Activated CD4-positive, alpha-beta T cell treated with anti-CD3 and anti-CD28 coated beads, Interleukin-2, Interleukin-6, amounts not matched to agents 100 ng/mL and 50 ng/mL, durations not matched to agents 16 hours and 8 hours (primary cell): ENCODE measurements around the gene PSENEN.
A peak's percentile ranks its signal among the peaks of the same experiment; 100 is the strongest.

Experiments
- DNase-seq: peaks from one replicate; pipeline ENCODE4 v3.0.0-alpha.2; 2020

The PSENEN gene

GRCh38 chr19:35745328-35746086 lies at the start of gene PSENEN, which contains the start of gene U2AF1L4:
TSS of gene PSENEN (plus strand) at chr19:35745651. CDS start at chr19:35745931, 280 bp downstream.
TSS of gene U2AF1L4 (minus strand) at chr19:35745418. CDS start at chr19:35745391, 27 bp downstream.
- DNase-seq: peak; percentile 99

DNA sequence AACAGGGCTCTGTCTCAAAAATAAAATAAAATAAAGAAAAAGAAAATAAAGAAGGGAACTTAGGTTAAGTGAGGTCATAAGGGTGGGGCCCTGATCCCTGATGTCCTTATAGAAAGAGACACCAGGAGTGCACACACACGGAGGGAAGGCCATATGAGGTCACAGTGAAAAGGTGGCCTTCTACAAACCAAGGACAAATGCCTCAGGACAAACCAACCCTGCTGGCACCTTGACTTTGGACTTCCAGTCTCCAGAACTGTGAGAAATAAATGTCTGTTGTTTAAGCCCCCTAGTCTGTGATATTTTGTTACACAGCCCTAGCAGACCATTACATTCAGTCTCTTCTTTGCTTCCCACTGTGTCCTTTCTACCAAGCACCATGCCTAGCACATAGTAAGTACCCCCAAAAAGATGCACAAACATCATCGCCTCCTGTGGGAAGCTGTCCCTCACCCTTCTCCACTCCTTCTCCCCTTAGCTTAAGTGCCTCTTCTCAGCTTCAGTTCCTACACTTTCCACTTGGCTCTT lies 49.5 kb upstream of the PSENEN start:
- DNase-seq: no peak

GRCh38 chr19:35696835-35697234 lies 48.6 kb upstream of the PSENEN start:
- peak; percentile 39 for DNase-seq

DNA sequence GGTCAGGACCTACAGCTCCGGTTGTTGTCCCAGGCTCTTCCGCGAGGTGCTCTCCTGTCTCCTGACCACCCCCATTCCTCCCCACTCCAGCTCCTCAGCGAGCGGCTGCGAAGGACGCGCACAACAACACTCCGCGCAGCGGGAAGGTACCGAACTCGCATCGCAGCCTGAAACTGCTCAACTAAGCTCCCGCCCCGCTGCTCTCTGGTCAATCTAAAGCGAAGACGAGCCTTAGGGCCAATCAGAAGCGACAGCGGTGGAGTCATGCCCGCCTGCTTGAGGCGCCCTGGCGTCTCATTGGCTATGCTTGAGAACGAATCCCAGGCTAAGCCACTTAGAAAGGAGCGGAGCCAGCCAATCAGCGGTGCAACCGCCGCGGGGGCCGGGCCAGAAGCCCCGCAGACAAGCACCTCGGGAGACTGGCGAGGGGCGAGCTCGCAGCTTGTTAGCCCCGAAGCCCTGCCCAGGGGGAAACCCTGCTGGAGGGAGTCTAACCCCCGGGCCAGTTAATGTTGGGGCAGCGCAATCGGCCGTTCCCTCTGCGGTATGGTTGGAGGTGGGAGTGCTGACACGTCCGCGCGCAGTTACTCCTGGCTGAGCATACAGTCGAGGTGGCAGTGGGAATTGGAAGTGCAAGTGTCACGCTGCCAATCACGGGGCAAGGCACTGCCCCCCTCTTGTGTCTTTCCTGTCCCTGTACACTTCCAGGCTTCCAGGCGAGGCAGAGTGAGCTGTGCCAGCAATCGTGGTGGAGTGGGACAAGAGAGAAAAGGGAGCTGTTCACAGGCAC lies 43.0 kb upstream of the PSENEN start:
- DNase-seq: peak; percentile 98

GRCh38 chr19:35703343-35703742 lies 42.1 kb upstream of the PSENEN start:
- DNase-seq: no peak

DNA sequence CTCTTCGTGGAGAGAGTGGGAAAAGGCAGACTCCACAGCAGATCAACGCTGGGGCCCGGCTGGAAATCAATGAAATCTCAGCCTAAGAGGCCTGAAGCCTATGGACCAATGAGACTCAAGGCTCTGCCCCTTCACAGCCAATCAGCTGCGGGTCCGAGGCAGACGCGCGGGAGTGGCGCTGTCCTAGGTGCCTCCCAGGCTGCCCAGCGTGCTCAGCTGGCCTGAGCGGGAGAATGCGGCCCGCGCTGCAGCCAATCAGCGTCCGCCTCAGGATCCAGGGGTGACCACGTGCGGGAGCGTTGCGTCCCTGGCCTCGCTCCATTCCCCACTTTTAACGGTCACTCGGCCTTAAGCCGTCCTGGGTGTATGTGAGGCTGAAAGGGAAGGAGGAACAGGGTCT lies 41.2 kb upstream of the PSENEN start, which contains the start of gene ZBTB32:
Gene ZBTB32 (plus strand): TSS at position 341 of the 400 bp plus-strand sequence. CDS start 10,069 bp downstream, outside the sequence.
- DNase-seq: peak; percentile 27

GRCh38 chr19:35708391-35708790 lies 37.1 kb upstream of the PSENEN start:
- no peak for DNase-seq

- DNase-seq: peak; percentile 94
Observed at GRCh38 chr19:35710784-35711723, 34.4 kb upstream of the PSENEN start.

- DNase-seq: peak; percentile 92
Observed at GRCh38 chr19:35712567-35713505, 32.6 kb upstream of the PSENEN start.

- DNase-seq: no peak
Observed at GRCh38 chr19:35713506-35713850, 32.0 kb upstream of the PSENEN start.

GRCh38 chr19:35713904-35714495 lies 31.5 kb upstream of the PSENEN start:
- DNase-seq: peak; percentile 22

DNA sequence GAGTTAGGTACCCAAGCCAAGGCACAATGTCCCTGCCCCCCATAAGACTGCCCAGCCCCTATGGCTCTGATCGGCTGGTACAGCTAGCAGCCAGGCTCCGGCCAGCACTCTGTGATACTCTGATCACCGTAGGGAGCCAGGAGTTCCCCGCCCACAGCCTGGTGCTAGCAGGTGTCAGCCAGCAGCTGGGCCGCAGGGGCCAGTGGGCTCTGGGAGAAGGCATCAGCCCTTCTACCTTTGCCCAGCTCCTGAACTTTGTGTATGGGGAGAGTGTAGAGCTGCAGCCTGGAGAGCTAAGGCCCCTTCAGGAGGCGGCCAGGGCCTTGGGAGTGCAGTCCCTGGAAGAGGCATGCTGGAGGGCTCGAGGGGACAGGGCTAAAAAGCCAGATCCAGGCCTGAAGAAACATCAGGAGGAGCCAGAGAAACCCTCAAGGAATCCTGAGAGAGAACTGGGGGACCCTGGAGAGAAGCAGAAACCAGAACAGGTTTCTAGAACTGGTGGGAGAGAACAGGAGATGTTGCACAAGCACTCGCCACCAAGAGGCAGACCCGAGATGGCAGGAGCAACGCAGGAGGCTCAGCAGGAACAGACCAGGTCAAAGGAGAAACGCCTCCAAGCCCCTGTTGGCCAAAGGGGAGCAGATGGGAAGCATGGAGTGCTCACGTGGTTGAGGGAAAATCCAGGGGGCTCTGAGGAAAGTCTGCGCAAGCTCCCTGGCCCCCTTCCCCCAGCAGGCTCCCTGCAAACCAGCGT lies 30.7 kb upstream of the PSENEN start:
- peak; percentile 74 for DNase-seq

GRCh38 chr19:35715355-35715809 lies 30.1 kb upstream of the PSENEN start:
- peak; percentile 21 for DNase-seq

- peak; percentile 43 for DNase-seq
Observed at GRCh38 chr19:35715981-35716800, 29.3 kb upstream of the PSENEN start.

- DNase-seq: peak; percentile 84
Observed at GRCh38 chr19:35716801-35717664, 28.4 kb upstream of the PSENEN start.

- DNase-seq: peak; percentile 98
Observed at GRCh38 chr19:35717665-35718344, 27.6 kb upstream of the PSENEN start, which contains the start of gene KMT2B. TSS of gene KMT2B (plus strand) at chr19:35718003. CDS start at chr19:35718019, 16 bp downstream.

DNA sequence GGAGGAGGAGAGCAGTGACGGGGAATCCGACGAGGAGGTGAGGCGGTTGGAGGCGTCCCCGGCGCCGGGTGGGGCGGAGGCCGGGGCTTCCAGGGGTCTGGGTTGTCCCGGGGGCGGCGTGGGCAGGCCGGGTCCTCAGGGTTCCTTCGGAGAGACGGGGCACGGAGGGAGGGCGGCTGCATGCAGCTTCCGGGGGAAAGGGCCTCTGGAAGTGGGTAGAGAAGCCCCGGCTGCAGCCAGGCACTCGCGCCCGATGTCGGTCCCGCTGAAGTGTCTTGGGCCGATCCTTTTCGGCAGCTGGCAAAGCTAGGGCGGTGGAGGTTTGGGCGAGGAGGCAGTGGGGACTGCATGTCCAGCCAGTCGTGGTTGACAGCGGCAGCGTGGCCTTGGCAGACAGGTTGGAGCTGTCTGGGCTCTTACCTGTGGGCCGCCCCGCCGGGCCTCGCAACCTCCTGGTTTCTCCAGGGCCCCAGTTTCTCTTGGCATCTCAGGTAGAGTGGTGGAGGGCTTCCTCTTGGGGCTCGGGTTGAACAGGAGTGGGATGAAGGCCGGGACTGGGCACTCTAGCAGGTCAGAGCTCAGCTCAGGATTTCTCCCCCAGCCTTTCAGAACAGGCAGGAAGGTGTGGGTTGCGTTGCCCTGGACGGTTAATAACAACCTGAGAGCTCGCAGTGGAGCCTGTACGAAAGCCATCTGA lies 27.0 kb upstream of the PSENEN start:
- DNase-seq: peak; percentile 58
